HG03354 (cell line): ENCODE measurements around the gene CDK5RAP3.
"Not testable (repeated sequence)": the region's sequence is repeated elsewhere in the genome, so short reads cannot be mapped to it uniquely, and the experiment has no call there.

Experiments
- ATAC-seq: cut with Tn5 transposase; IDR thresholded peaks from one replicate; pipeline ENCODE4 v1.9.1; 2021; ENCODE audit warnings: mild to moderate bottlenecking; ENCODE audit not compliant: unreplicated experiment, poor library complexity, severe bottlenecking

The CDK5RAP3 gene

DNA sequence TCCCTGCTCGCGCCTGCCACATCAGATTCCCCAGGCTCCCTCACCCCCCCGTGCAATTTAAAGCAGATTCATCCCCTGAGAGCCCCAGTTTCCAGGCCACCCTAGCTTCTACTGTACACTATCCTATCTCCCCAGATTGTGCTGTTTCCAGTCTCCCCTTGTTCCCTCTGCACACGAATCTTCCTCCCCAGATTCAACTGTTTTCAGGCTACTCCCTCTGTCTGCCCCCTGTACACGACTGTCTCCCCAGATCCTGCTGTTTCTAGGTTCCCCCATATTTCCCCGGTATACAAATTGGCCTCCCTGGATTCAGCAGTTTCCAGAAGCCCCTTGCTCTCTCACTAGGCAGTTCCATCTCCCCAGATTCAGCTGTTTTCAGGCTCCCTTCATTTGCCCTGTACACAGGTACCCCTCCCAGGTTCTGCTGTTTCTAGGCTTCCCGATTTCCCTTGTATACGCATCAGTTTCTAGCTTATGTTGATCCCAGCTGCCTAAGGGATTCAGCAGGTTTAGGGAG is 43.7 kb downstream of the CDK5RAP3 start:
- no peak for ATAC-seq

DNA sequence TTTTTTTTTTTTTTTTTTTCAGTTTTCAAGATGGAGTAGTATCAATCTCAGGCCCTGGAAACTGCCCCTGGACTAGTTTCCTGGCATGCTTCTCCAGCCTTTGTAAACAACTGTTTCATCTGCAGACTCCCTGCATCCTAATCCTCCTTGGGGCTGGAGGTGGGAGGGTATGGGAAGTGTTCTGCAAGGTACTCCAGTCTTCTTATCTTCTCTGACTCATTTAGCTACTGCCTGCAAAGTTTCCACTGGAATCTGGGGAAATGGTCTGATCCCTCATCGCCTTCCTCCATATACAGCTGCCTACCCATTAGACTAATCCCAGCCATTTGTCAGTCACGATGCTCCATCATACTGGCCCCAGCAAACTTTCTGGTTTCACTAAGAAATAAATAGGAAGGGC is 45.2 kb downstream of the CDK5RAP3 start:
- no peak for ATAC-seq

DNA sequence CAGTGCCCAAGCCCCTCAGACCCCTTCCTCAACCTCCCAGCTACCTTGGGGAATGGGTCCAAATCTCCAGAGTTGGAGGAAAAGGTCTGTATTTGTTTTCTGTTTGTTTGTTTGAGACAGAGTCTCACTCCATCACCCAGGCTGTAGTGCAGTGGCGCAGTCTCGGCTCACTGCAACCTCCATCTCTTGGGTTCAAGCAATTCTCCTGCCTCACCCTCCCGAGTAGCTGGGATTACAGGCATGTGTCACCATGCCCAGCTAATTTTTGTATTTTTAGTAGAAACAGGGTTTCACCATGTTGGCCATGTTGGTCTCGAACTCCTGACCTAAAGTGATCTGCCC is 46.9 kb downstream of the CDK5RAP3 start:
- not testable (repeated sequence) for ATAC-seq

DNA sequence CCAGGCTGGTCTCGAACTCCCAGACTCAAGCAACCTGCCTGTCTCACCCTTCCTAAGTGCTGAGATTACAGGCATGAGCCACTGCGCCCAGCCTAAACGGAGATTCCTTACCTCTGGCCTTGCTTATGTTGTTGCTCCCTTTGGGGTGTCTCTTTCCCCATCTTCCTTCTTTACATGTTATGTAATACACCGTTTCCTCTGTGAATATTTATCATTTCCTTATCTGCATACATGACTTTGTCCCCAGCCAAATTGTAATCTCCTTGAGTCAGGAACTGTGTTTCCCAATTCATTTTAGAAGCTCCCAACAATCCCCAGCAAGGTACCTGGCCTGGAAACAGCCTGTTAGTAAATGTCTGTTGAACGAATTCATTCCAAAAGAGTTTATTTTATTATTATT is 51.0 kb downstream of the CDK5RAP3 start:
- no peak for ATAC-seq

DNA sequence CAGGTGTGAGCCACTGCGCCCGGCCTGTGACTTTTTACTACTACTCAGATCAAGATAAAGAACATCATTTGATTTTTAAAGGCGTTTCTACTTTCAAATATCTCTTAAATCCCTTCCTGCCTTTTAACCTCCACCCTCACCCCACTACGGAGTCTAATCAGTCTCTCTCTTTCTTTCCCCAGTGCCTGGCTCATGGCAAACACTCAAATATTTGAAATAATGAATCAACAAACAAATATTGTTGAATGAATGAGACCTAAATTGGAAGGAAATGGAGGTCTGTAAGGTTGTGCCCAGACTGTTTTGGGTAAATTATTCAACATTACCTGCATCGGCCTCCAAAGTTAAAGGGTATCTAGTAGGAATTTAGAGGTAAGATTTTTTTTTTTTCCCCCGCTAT is 52.0 kb downstream of the CDK5RAP3 start:
- ATAC-seq: no peak

DNA sequence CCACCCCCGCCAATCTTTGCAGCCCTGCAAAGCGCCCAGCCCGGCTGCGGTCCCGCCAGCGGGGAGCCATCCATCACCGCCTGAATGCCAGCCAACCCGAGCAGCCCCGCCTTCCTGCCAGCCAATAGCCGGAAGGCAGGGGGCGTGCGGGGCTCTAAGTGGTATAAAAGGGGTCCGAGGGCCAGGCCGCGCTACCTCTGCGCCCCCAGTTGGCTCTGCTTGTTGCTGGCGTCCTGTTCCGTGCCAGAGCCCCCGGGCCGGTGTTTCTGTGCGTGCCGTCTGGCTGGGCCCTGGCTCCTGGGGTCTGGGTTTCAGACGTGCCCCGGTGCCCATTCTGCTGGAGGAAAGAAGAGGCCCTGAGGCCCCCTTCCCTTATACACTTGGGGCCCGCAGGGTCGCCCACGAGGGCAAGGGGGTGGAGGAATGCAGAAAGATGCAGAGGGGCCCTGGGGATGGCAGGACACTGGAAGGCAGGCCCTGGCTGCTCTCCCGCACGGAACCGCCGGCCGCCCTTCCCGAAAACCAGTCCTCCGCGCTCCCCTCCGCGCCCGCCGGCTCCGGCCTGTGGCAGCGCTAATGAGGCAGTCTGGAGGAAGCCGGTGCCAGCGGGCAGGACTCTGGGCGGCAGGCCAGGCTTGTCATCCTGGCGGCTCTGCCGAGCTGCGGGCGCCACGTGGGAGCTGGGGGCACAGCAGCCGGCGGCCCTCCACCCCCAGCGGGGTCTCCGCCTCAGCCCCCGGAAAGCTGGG is 52.7 kb downstream of the CDK5RAP3 start:
- ATAC-seq: no peak

DNA sequence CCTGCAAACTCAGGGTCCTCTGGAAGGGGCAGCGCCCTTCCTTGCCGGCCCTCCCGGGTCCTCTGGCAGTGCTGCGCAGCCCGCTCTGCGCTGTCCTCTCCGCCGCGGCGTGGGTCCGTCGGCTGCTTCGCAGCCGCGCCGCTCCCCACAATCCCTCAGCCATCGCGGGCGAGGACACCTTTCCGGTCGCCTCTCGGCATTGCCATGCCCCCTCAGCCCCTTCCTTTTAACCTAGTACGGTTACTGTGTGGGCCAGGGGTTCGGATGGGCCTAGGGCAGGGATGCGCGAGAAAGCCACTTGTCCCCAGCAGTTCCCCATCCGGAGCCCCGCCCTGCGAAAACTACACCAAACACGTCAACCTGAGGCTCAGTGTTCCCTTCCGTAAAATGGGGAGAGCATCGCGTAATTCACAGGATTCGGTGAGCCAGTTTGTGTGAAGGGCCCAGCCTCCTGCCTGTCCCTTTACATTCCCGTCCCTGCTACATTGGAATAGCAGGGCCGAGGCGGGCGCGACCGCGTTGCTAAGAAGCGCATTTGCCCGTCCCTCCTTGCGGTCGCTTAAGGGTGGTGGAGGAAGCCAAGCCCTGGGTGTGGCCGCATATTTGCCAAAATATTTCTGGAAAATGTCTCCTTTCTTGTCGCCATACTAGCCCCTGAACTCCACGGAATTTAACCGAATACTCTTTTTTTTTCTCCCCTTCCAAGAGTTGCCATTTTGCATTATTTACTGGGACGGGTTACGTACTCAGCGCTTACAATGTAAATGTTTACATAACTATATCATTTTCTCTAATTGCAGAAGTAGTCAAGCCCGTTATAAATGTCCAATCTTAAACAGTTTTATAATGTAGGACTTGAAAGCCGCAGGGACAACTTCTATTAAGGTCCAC is 53.5 kb downstream of the CDK5RAP3 start:
- ATAC-seq: peak; percentile 3

DNA sequence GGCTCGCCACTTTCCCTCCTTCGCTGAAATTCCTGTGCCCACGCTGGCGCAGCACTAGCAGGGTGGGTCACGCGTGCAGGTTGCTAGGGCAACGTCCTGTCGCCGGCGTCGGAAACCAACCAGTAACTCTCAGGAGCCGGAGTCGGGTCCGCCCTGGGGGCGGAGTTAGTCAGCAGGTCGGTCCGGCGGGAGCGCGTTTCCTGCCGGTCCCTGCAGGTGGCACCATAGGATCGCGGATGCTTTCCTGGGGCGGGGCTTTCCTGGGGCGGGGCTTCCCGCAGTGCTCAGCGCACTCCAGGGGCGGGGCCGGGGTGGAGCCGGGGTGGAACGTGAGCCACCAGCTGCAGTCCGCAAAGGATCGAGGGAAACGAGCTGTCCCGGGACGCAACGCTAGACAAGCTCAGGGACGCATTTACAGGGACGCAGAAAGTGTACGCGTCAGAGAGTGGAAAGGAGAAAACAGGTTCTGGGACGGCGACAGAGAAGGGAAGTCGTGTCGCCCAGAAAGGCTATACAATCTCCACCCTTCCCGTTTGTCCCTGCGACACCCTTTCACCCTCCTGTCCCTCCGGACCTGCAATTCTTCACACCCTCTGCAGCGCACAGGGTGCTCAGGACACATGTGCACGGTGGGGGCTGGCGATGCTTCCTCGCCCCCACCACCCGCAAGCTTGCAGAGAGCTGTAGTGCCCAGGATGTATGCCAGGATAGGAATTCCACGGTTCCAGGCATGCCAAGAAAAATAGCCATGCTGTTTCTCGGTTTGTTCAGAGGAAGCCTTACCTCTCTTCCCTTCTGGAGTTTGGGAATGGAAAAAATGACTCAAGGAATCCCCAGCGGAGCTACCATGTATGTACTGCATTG is 54.4 kb downstream of the CDK5RAP3 start:
- ATAC-seq: peak; percentile 82

DNA sequence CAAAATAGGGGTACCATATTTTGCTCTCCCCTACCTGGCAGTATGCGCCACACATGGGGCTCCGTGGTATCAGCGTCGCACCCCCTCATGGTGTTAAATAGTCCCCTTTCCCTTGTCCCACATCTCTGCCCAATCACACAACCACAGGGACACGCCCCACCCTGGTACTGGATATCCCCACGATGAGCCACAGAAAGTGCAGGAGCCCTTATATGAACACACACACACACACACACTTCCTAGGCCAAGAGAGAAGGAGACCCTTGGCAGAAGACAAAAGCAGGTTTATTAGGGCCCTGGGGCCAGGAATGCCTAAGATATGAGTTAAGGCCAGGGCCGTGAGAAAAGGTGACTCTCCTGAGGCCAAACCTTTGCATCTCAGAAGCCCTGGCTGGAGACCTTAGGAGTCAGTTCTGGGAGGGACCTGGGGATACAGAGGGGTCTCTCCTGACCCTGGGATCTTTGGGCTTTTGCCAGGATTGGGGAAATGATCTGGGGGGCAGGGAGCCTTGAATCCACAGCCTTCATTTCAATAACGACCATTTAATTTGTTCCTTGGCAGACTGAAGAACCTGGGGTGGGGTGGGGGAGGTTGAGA is 55.1 kb downstream of the CDK5RAP3 start:
- ATAC-seq: no peak

DNA sequence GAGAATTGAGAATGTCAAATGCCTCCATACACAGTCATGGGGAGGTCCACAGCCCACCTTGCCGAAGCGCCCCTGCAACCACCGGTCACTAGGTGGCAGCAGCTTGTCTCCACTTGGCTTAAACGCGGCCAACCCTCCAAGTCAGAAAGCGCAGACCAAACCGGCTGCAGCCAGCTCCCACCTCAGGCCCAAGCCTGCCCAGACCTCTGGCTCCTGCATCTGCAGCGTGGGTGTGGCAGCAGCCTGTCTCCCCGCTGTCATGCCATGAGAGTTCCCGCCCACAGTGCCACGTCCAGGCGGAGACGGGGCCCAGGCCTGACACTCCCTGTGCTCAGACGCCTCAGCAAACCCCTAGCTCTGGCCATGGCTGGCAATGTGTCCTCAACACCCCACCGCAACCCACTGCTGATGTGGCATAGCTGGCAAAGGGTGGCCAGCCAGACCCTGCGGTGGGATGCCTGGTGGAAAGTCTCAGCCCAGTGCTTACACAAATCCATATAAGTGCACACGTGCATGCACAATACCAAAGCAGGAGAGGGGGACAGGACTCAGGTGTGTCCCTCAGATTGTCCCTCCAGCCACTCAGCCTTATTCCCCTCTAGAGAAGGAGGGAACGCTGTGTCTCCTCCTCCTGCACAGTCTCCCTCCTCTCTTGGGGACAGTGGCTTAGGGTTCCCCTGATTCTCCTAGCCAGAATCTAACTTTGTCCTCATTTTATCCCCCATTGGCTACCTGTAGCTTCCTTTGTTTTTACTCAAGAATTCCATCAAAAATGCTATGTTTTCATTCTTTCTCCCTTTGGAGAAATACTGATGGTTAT is 55.8 kb downstream of the CDK5RAP3 start:
- ATAC-seq: no peak

DNA sequence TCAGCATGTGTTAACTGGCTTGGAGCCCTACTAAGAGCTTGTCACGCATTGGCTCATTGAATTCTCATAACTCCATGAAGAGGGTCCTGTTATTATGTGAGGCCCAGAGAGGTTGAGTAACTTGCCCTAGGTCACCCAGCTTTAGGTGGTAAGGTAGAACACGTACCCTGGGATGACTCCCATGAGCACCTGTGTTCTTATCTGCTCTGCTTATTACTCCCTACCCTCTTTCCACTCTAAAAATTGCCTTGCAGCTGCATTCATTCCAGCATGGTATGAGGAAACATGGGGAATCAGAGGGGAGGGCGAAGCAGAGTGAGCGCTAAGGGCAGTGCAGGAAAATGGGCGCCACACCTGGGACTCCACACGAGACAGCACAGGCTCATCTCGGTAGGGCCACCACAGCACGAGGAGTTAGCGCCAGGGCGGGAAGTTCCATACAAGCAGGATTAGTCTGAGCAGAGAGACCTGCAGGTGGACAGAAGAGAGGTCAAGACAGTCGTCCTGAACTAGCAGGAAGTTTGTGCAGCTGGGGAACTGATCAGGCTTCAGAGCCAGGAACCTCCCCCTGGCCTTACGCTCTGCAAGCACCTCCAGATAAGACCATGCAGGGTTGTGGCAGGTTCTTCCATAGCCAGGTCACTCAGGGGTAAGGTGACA is 56.5 kb downstream of the CDK5RAP3 start:
- ATAC-seq: no peak

DNA sequence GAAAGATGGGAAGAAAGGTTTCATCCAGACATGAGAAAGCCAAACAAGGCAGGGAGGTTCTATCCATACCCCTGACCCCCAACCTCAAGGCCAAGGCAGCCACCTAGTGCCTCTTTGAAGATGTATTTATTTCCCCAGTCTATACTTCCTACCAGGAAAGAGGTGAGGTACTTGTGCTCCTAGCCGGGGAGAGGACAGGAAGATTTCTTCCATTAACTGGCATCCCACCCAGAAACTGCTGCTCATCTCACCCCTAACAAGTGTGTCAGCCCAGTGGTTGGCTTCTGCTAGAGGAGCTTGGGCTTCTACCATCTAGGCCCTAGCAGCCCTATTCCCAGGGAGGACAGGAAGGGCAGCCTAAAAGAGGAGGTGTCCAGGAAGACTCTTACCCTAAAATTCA is 57.8 kb downstream of the CDK5RAP3 start:
- no peak for ATAC-seq

DNA sequence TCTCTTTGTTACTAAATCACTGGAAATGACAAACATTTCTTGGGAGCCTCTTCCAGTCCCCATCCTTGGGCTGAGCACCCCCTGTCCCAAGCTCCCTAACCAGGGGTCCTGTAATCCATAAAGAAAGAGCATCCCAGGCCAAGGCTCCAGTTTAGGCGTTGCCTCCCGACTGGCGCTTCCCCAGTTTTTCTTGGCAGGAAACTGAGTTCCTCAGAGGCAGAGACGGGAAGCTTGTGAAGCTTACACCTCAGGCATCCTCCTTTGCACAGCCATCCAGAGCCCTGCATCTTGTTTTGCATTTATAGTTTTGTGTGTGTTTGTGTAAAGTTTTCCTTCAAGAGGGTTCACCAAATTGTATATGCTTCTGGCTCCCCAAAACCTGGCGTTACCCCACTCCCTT is 59.6 kb downstream of the CDK5RAP3 start:
- ATAC-seq: no peak
